ENCODE measurements around the gene GBF1.

Gene GBF1

DNA sequence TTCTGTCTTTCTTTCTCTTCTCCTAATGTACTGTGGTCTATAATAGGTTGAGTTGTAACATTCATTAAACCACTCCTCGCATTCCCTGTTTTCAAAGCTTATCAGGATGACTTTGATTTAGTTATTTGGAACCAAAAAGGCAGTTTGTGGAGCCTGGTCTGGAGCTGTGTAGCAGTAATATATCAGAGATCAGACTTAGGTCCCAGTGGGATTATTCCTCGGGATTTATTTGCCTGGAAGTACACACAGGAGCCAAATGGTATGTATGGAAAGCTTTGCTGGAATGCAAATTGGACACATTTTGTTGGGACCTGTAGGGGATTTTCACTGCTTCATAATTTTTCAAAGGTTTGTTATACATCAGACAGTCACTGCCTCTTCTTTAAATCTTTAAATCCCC, 40.9 kb downstream of the GBF1 start:
- CTCF ChIA-PET: interaction anchor here (0.8 to 1.4 kb wide), 4 partner anchors 8 to 54 kb away, joined by 3 to 4 read pairs (median 4); no protein-coding TSS in a partner anchor
- WGBS (ENCODE audit: insufficient coverage): 100% methylated on average over 1 of the region's 2 CpGs

DNA sequence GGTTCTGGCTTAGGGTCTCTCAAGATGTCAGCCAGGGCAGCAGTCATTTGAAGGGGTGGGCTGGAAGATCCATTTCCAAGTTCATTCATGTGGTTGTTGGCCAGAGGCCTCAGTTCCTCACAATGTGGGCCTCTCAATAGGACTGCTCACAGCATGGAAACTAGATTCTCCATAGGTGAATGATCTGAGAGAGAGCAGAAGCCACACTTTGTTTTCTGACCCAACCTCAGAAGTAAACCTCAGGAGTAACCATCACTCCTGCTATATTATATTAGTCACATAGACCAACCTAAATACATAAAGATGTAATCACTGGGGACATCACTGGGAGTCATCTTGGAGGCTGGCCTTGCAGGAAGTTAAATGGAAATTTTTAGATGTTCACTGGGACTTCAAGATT, 42.2 kb downstream of the GBF1 start:
- no peak for DNase-seq
- Histone ChIP-seq H3K4me1 (ENCODE audit: control extremely low read depth in 1 of 4, control insufficient read depth in 4 of 4, insufficient read depth in 4 of 4, low read length in 3 of 4) (peaks cover 0 to 15% (median 3%) of the 10 kb centered on the region in 4 experiments), H3K27me3 (replicated peaks in 2 of 5; ENCODE audit: control insufficient read depth in 4 of 5, insufficient read depth in 5 of 5, low read length in 4 of 5) (no peaks in the 10 kb centered on the region), H3K9me3 (ENCODE audit: control extremely low read depth in 1 of 5, control insufficient read depth in 4 of 5, insufficient read depth in 2 of 5, low read depth in 1 of 5, low read length in 4 of 5) (no peaks in the 10 kb centered on the region), H3K27ac (ENCODE audit: insufficient read depth in 1 of 2, low read depth in 1 of 2, low read length in 2 of 2, poor library complexity in 1 of 2, severe bottlenecking in 2 of 2) (no peak overlapping the region), H3K36me3 (ENCODE audit: control insufficient read depth in 4 of 4, insufficient read depth in 4 of 4, low read length in 3 of 4) (peaks cover 0 to 7% (median under 1%) of the 10 kb centered on the region in 4 experiments), H3K4me3 (ENCODE audit: control insufficient read depth in 1 of 7, extremely low read depth in 1 of 7, insufficient read depth in 4 of 7, low read depth in 2 of 7, low read length in 6 of 7) (no peak overlapping the region)
- CTCF ChIA-PET: interaction anchor here (0.6 to 1.4 kb wide), 3 partner anchors 8 to 56 kb away, joined by 3 to 4 read pairs (median 4); no protein-coding TSS in a partner anchor
- POLR2A ChIA-PET: interaction anchor here (0.6 kb wide), 2 partner anchors 55 to 266 kb away, joined by 3 to 6 read pairs; no protein-coding TSS in a partner anchor

More for the DNA sequence above, 40.9 kb downstream of the GBF1 start:
- no peak for DNase-seq
- Histone ChIP-seq H3K4me1 (ENCODE audit: control extremely low read depth in 1 of 4, control insufficient read depth in 4 of 4, insufficient read depth in 4 of 4, low read length in 3 of 4) (peaks cover 0 to 15% (median 3%) of the 10 kb centered on the region in 4 experiments), H3K9me3 (ENCODE audit: control extremely low read depth in 1 of 5, control insufficient read depth in 4 of 5, insufficient read depth in 2 of 5, low read depth in 1 of 5, low read length in 4 of 5) (no peaks in the 10 kb centered on the region), H3K27me3 (replicated peaks in 2 of 5; ENCODE audit: control insufficient read depth in 4 of 5, insufficient read depth in 5 of 5, low read length in 4 of 5) (no peaks in the 10 kb centered on the region), H3K27ac (ENCODE audit: insufficient read depth in 1 of 2, low read depth in 1 of 2, low read length in 2 of 2, poor library complexity in 1 of 2, severe bottlenecking in 2 of 2) (no peak overlapping the region), H3K36me3 (ENCODE audit: control insufficient read depth in 4 of 4, insufficient read depth in 4 of 4, low read length in 3 of 4) (peaks cover 0 to 7% (median under 1%) of the 10 kb centered on the region in 4 experiments), H3K4me3 (ENCODE audit: control insufficient read depth in 1 of 7, extremely low read depth in 1 of 7, insufficient read depth in 4 of 7, low read depth in 2 of 7, low read length in 6 of 7) (no peak overlapping the region)
- POLR2A ChIA-PET: no interaction called here

DNA sequence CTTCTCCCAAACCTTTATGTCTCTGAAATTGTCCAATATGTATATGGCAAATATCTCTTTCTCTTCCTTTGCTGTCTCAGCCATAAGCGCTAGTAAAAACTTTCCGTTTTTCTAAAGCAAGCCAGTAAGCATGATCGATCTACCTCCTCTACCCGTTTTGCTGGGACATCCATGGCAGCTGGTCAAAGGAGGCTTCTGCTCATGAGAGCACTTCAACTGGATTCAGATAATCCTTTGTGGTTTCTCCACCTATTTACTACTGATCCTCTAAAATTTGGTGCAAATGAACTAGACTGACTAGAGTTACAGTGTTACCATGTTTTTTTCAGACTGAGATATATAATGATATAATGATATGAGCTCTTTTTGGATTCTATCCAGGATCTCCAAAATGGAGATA, 42.7 kb downstream of the GBF1 start:
- Histone ChIP-seq H3K9me3 (ENCODE audit: control extremely low read depth in 1 of 5, control insufficient read depth in 4 of 5, insufficient read depth in 2 of 5, low read depth in 1 of 5, low read length in 4 of 5) (no peaks in the 10 kb centered on the region), H3K4me1 (ENCODE audit: control extremely low read depth in 1 of 4, control insufficient read depth in 4 of 4, insufficient read depth in 4 of 4, low read length in 3 of 4) (peaks cover 0 to 14% (median 3%) of the 10 kb centered on the region in 4 experiments), H3K27ac (ENCODE audit: insufficient read depth in 1 of 2, low read depth in 1 of 2, low read length in 2 of 2, poor library complexity in 1 of 2, severe bottlenecking in 2 of 2) (no peak overlapping the region), H3K27me3 (replicated peaks in 2 of 5; ENCODE audit: control insufficient read depth in 4 of 5, insufficient read depth in 5 of 5, low read length in 4 of 5) (no peaks in the 10 kb centered on the region), H3K4me3 (ENCODE audit: control insufficient read depth in 1 of 7, extremely low read depth in 1 of 7, insufficient read depth in 4 of 7, low read depth in 2 of 7, low read length in 6 of 7) (no peak overlapping the region), H3K36me3 (ENCODE audit: control insufficient read depth in 4 of 4, insufficient read depth in 4 of 4, low read length in 3 of 4) (peaks cover 0 to 7% (median under 1%) of the 10 kb centered on the region in 4 experiments)
- no peak for DNase-seq
- POLR2A ChIA-PET: interaction anchor here (0.6 kb wide), 1 partner anchor 266 kb away, joined by 6 read pairs; no protein-coding TSS in a partner anchor
- WGBS (ENCODE audit: insufficient coverage): 100% methylated on average over 4 of the region's 4 CpGs
- CTCF ChIA-PET: interaction anchor here (0.6 kb wide), 1 partner anchor 8 kb away, joined by 3 read pairs; no protein-coding TSS in a partner anchor

DNA sequence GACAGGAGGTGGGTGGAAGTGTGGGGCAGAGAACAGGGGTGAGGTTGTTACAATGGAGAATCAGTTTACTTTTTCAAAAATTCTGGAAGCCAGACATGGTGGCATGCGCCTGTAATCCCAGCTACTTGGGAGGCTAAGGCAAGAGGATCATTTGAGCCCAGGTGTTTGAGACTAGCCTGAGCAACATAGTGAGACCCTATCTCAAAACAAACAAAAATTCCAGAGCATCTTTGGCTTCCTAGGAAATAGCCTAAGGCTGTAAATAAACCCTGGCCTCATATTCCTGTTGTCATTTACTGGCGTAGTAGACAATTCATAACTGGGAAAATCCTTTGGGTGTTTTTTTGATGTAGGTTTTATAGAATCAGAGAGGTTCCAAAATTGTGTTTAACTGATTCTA, 44.0 kb downstream of the GBF1 start:
- no peak overlapping the region for H3K27ac ChIP-seq (ENCODE audit: insufficient read depth in 1 of 2, low read depth in 1 of 2, low read length in 2 of 2, poor library complexity in 1 of 2, severe bottlenecking in 2 of 2)

DNA sequence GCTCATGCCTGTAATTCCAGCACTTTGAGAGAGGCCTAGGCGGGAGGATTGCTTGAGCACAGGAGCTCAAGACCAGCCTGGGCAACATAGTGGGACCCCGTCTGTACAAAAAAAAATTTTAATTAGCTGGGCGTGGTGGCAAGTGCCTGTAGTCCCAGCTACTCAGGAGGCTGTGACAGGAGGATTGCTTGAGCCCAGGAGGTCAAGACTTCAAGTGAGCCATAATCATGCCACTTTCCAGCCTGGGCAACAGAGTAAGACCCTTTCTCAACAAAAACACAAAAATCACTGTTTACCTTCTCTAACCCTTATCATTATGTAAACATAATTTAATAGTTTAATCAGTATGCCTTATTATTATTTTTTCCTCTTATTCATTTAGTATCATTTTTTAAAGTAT, 44.5 kb downstream of the GBF1 start:
- CTCF ChIA-PET: interaction anchor here (1.1 to 1.6 kb wide), 4 partner anchors 16 to 64 kb away, joined by 3 to 5 read pairs (median 4); no protein-coding TSS in a partner anchor
- Histone ChIP-seq H3K36me3 (ENCODE audit: control insufficient read depth in 4 of 4, insufficient read depth in 4 of 4, low read length in 3 of 4) (peaks cover 0 to 7% (median under 1%) of the 10 kb centered on the region in 4 experiments), H3K27me3 (replicated peaks in 2 of 5; ENCODE audit: control insufficient read depth in 4 of 5, insufficient read depth in 5 of 5, low read length in 4 of 5) (no peaks in the 10 kb centered on the region), H3K4me1 (ENCODE audit: control extremely low read depth in 1 of 4, control insufficient read depth in 4 of 4, insufficient read depth in 4 of 4, low read length in 3 of 4) (no peaks in the 10 kb centered on the region), H3K9me3 (ENCODE audit: control extremely low read depth in 1 of 5, control insufficient read depth in 4 of 5, insufficient read depth in 2 of 5, low read depth in 1 of 5, low read length in 4 of 5) (no peaks in the 10 kb centered on the region), H3K4me3 (ENCODE audit: control insufficient read depth in 1 of 7, extremely low read depth in 1 of 7, insufficient read depth in 4 of 7, low read depth in 2 of 7, low read length in 6 of 7) (no peak overlapping the region), H3K27ac (ENCODE audit: insufficient read depth in 1 of 2, low read depth in 1 of 2, low read length in 2 of 2, poor library complexity in 1 of 2, severe bottlenecking in 2 of 2) (no peak overlapping the region)
- POLR2A ChIA-PET: no interaction called here
- WGBS (ENCODE audit: insufficient coverage): 95% methylated on average over 2 of the region's 3 CpGs
- DNase-seq: no peak

More for the DNA sequence above, 44.0 kb downstream of the GBF1 start:
- ChIA-PET POLR2A (no interaction called here), CTCF (interaction anchor here (1.1 to 1.6 kb wide), 5 partner anchors 9 to 64 kb away, joined by 3 to 5 read pairs (median 4); no protein-coding TSS in a partner anchor)
- H3K4me3 ChIP-seq (ENCODE audit: control insufficient read depth in 1 of 7, extremely low read depth in 1 of 7, insufficient read depth in 4 of 7, low read depth in 2 of 7, low read length in 6 of 7): no peak overlapping the region
- no peaks in the 10 kb centered on the region for H3K27me3 ChIP-seq (replicated peaks in 2 of 5; ENCODE audit: control insufficient read depth in 4 of 5, insufficient read depth in 5 of 5, low read length in 4 of 5)
- H3K36me3 ChIP-seq (ENCODE audit: control insufficient read depth in 4 of 4, insufficient read depth in 4 of 4, low read length in 3 of 4): peaks cover 0 to 7% (median under 1%) of the 10 kb centered on the region in 4 experiments
- H3K4me1 ChIP-seq (ENCODE audit: control extremely low read depth in 1 of 4, control insufficient read depth in 4 of 4, insufficient read depth in 4 of 4, low read length in 3 of 4): peaks cover 0 to under 1% (median 0%) of the 10 kb centered on the region in 4 experiments
- DNase-seq: no peak
- H3K9me3 ChIP-seq (ENCODE audit: control extremely low read depth in 1 of 5, control insufficient read depth in 4 of 5, insufficient read depth in 2 of 5, low read depth in 1 of 5, low read length in 4 of 5): no peaks in the 10 kb centered on the region
- 100% methylated on average over 2 of the region's 2 CpGs for WGBS (ENCODE audit: insufficient coverage)

DNA sequence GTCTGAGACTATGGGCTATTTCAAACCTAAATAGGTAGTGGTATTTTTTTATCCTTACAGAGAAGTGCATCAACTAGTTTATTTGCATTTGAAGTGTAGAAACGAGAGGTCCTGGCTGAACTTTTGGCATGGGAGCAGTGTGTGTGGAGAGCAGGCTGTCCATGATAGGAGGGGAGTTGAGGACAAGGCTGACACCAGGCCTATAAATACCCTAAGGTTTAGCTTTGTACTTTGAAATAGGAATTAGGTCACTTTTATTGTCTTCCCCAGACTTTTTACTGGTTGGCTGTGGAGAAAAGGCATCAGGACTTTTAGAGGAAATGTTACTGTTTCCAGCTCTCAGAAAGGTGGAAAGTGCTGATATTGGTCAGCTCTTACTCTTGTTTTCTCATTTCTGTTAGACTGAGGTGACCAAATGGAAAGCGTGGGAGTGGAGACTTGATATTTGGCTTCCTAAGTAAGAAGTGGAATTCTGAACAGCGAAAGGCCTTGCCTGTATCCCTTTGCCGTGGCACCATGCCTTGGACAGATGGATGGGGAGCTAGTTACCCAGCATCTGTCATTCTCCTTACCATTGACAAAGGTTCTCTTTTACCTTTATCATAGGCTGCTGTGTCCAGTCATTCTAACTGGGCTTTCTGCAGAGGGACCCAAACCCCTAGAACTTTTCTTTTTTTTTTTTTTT, 46.0 kb downstream of the GBF1 start:
- H3K4me1 ChIP-seq (ENCODE audit: control extremely low read depth in 1 of 4, control insufficient read depth in 4 of 4, insufficient read depth in 4 of 4, low read length in 3 of 4): no peaks in the 10 kb centered on the region
- no peaks in the 10 kb centered on the region for H3K9me3 ChIP-seq (ENCODE audit: control extremely low read depth in 1 of 5, control insufficient read depth in 4 of 5, insufficient read depth in 2 of 5, low read depth in 1 of 5, low read length in 4 of 5)
- 96% methylated on average over 4 of the region's 4 CpGs for WGBS (ENCODE audit: insufficient coverage)
- POLR2A ChIA-PET: no interaction called here
- peaks cover 0 to 4% (median 0%) of the 10 kb centered on the region in 4 experiments for H3K36me3 ChIP-seq (ENCODE audit: control insufficient read depth in 4 of 4, insufficient read depth in 4 of 4, low read length in 3 of 4)
- H3K27ac ChIP-seq (ENCODE audit: insufficient read depth in 1 of 2, low read depth in 1 of 2, low read length in 2 of 2, poor library complexity in 1 of 2, severe bottlenecking in 2 of 2): no peak overlapping the region
- CTCF ChIA-PET: interaction anchor here (0.9 to 1.4 kb wide), 5 partner anchors 18 to 59 kb away, joined by 3 to 4 read pairs (median 3); no protein-coding TSS in a partner anchor
- DNase-seq: no peak
- H3K27me3 ChIP-seq (replicated peaks in 2 of 5; ENCODE audit: control insufficient read depth in 4 of 5, insufficient read depth in 5 of 5, low read length in 4 of 5): no peaks in the 10 kb centered on the region
- H3K4me3 ChIP-seq (ENCODE audit: control insufficient read depth in 1 of 7, extremely low read depth in 1 of 7, insufficient read depth in 4 of 7, low read depth in 2 of 7, low read length in 6 of 7): no peak overlapping the region

DNA sequence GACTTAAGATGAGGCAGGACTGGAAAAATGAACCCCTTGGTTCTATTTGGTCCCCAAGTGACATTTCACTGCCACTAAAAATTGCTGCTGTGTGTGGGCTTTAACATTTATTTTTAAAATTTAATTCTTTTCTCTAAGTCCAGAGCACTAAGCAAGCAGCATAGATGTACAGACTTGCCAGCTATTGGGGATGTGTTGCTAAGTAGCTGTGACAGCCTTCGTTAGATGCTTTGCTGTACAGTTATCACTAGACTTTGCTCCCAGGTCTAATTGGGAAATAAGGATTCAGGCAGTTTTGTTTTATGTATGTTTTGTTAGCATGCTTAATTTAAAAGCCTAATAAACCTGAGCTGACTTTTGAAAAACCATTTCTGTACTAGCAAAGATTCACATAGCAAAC, 51.8 kb downstream of the GBF1 start:
- H3K9me3 ChIP-seq (ENCODE audit: control extremely low read depth in 1 of 5, control insufficient read depth in 4 of 5, insufficient read depth in 2 of 5, low read depth in 1 of 5, low read length in 4 of 5): no peaks in the 10 kb centered on the region
- POLR2A ChIA-PET: interaction anchor here (0.6 to 0.9 kb wide), 2 partner anchors 43 to 49 kb away, joined by 3 to 4 read pairs; no protein-coding TSS in a partner anchor
- H3K4me3 ChIP-seq (ENCODE audit: control insufficient read depth in 1 of 7, extremely low read depth in 1 of 7, insufficient read depth in 4 of 7, low read depth in 2 of 7, low read length in 6 of 7): no peak overlapping the region
- WGBS (ENCODE audit: insufficient coverage): no CpG with 5 or more reads among the region's 1 CpG
- peaks cover 0 to 3% (median 0%) of the 10 kb centered on the region in 4 experiments for H3K36me3 ChIP-seq (ENCODE audit: control insufficient read depth in 4 of 4, insufficient read depth in 4 of 4, low read length in 3 of 4)
- CTCF ChIA-PET: interaction anchor here (0.8 to 1.3 kb wide), 5 partner anchors 18 to 98 kb away, joined by 3 to 5 read pairs (median 3); no protein-coding TSS in a partner anchor
- peaks cover 0 to 5% (median under 1%) of the 10 kb centered on the region in 4 experiments for H3K4me1 ChIP-seq (ENCODE audit: control extremely low read depth in 1 of 4, control insufficient read depth in 4 of 4, insufficient read depth in 4 of 4, low read length in 3 of 4)
- DNase-seq: no peak
- H3K27ac ChIP-seq (ENCODE audit: insufficient read depth in 1 of 2, low read depth in 1 of 2, low read length in 2 of 2, poor library complexity in 1 of 2, severe bottlenecking in 2 of 2): no peak overlapping the region
- no peaks in the 10 kb centered on the region for H3K27me3 ChIP-seq (replicated peaks in 2 of 5; ENCODE audit: control insufficient read depth in 4 of 5, insufficient read depth in 5 of 5, low read length in 4 of 5)
